ENCODE results near the gene TDRD15. TPM values are rescaled to one million over a fixed set of nuclear protein-coding genes. Genes with fewer than 3 reads are reported as not detected.

Gene TDRD15
- total and polyA plus RNA-seq, 2 of the 13 experiments (the other 11 are each of a cell fraction or from before 2014, with no cell fraction given): 0.12 to 0.29 TPM

DNA sequence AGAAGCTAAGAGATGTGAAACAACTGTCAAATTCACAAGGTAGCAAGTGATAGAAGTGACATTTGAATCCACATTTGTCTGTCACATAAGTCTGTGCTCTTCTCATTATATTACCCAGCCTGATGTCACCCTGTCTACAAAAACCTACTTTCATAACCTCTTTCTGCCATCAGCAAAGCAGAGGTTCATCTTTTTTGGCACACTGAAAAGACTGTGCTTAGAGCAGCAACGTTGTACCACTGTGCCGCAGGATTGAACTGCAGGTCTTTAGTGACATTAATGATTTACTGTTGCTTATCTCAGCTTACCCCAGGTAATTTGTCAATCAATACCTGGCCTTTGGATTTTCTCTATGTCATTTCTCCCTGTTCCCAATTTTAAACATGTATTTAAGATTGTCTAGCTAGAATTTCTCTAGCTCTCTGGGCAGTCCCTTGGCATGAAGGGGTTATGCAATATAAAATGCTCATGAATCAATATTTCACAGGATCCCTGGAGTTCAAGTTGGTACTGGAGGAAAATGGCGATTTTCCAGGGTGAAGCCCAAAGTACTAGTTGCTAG lies 31.4 kb upstream of the TDRD15 start (continued):
- 0 out of 2 replicates have a peak, but pooled peaks have one; percentile 38 for TF ChIP-seq MEIS2 (CRISPR knock-in tag; IDR thresholded peaks at IDR 0.05)
- TF ChIP-seq MEF2D (CRISPR knock-in tag; IDR thresholded peaks at IDR 0.05): no peak
- TF ChIP-seq, protein P1, sequence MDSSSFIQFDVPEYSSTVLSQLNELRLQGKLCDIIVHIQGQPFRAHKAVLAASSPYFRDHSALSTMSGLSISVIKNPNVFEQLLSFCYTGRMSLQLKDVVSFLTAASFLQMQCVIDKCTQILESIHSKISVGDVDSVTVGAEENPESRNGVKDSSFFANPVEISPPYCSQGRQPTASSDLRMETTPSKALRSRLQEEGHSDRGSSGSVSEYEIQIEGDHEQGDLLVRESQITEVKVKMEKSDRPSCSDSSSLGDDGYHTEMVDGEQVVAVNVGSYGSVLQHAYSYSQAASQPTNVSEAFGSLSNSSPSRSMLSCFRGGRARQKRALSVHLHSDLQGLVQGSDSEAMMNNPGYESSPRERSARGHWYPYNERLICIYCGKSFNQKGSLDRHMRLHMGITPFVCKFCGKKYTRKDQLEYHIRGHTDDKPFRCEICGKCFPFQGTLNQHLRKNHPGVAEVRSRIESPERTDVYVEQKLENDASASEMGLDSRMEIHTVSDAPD (CRISPR knock-in tag; IDR thresholded peaks at IDR 0.05): 0 out of 2 replicates have a peak, but pooled peaks have one; percentile 41
- TF ChIP-seq HNF4A (CRISPR knock-in tag; IDR thresholded peaks at IDR 0.05): peak; percentile 69
- TF ChIP-seq JUN (CRISPR knock-in tag; IDR thresholded peaks at IDR 0.05): 0 out of 2 replicates have a peak, but pooled peaks have one; percentile 18
- no peak for TF ChIP-seq NFRKB (IDR thresholded peaks at IDR 0.05)
- 0 out of 2 replicates have a peak, but pooled peaks have one; percentile 39 for TF ChIP-seq HMG20A (CRISPR knock-in tag; IDR thresholded peaks at IDR 0.05; ENCODE audit: borderline replicate concordance)
- peak; percentile 29; the same call in 1 of the 2 replicates for TF ChIP-seq DMAP1 (CRISPR knock-in tag; IDR thresholded peaks at IDR 0.05)
- TF ChIP-seq BCL6 (CRISPR knock-in tag; IDR thresholded peaks at IDR 0.05): 0 out of 2 replicates have a peak, but pooled peaks have one; percentile 39
- TF ChIP-seq NCOR1 (IDR thresholded peaks at IDR 0.05; ENCODE audit: borderline replicate concordance, low read length): peak; percentile 69; the same call in 1 of the 2 replicates
- TF ChIP-seq, protein P2, sequence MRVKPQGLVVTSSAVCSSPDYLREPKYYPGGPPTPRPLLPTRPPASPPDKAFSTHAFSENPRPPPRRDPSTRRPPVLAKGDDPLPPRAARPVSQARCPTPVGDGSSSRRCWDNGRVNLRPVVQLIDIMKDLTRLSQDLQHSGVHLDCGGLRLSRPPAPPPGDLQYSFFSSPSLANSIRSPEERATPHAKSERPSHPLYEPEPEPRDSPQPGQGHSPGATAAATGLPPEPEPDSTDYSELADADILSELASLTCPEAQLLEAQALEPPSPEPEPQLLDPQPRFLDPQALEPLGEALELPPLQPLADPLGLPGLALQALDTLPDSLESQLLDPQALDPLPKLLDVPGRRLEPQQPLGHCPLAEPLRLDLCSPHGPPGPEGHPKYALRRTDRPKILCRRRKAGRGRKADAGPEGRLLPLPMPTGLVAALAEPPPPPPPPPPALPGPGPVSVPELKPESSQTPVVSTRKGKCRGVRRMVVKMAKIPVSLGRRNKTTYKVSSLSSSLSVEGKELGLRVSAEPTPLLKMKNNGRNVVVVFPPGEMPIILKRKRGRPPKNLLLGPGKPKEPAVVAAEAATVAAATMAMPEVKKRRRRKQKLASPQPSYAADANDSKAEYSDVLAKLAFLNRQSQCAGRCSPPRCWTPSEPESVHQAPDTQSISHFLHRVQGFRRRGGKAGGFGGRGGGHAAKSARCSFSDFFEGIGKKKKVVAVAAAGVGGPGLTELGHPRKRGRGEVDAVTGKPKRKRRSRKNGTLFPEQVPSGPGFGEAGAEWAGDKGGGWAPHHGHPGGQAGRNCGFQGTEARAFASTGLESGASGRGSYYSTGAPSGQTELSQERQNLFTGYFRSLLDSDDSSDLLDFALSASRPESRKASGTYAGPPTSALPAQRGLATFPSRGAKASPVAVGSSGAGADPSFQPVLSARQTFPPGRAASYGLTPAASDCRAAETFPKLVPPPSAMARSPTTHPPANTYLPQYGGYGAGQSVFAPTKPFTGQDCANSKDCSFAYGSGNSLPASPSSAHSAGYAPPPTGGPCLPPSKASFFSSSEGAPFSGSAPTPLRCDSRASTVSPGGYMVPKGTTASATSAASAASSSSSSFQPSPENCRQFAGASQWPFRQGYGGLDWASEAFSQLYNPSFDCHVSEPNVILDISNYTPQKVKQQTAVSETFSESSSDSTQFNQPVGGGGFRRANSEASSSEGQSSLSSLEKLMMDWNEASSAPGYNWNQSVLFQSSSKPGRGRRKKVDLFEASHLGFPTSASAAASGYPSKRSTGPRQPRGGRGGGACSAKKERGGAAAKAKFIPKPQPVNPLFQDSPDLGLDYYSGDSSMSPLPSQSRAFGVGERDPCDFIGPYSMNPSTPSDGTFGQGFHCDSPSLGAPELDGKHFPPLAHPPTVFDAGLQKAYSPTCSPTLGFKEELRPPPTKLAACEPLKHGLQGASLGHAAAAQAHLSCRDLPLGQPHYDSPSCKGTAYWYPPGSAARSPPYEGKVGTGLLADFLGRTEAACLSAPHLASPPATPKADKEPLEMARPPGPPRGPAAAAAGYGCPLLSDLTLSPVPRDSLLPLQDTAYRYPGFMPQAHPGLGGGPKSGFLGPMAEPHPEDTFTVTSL (CRISPR knock-in tag; IDR thresholded peaks at IDR 0.05; ENCODE audit: borderline replicate concordance): peak; percentile 74; the same call in 1 of the 2 replicates
- TF ChIP-seq NCOA2 (CRISPR knock-in tag; IDR thresholded peaks at IDR 0.05): 0 out of 2 replicates have a peak, but pooled peaks have one; percentile 20
- TF ChIP-seq, protein P3, sequence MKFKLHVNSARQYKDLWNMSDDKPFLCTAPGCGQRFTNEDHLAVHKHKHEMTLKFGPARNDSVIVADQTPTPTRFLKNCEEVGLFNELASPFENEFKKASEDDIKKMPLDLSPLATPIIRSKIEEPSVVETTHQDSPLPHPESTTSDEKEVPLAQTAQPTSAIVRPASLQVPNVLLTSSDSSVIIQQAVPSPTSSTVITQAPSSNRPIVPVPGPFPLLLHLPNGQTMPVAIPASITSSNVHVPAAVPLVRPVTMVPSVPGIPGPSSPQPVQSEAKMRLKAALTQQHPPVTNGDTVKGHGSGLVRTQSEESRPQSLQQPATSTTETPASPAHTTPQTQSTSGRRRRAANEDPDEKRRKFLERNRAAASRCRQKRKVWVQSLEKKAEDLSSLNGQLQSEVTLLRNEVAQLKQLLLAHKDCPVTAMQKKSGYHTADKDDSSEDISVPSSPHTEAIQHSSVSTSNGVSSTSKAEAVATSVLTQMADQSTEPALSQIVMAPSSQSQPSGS (CRISPR knock-in tag; IDR thresholded peaks at IDR 0.05): 0 out of 2 replicates have a peak, but pooled peaks have one; percentile 18
- TF ChIP-seq, protein P4, sequence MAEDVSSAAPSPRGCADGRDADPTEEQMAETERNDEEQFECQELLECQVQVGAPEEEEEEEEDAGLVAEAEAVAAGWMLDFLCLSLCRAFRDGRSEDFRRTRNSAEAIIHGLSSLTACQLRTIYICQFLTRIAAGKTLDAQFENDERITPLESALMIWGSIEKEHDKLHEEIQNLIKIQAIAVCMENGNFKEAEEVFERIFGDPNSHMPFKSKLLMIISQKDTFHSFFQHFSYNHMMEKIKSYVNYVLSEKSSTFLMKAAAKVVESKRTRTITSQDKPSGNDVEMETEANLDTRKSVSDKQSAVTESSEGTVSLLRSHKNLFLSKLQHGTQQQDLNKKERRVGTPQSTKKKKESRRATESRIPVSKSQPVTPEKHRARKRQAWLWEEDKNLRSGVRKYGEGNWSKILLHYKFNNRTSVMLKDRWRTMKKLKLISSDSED (CRISPR knock-in tag; IDR thresholded peaks at IDR 0.05): no peak
- TF ChIP-seq HDAC1 (CRISPR knock-in tag; IDR thresholded peaks at IDR 0.05): peak; percentile 46
- TF ChIP-seq ZNF629 (CRISPR knock-in tag; conservative IDR thresholded peaks at IDR 0.05): no peak
- TF ChIP-seq, protein P5, sequence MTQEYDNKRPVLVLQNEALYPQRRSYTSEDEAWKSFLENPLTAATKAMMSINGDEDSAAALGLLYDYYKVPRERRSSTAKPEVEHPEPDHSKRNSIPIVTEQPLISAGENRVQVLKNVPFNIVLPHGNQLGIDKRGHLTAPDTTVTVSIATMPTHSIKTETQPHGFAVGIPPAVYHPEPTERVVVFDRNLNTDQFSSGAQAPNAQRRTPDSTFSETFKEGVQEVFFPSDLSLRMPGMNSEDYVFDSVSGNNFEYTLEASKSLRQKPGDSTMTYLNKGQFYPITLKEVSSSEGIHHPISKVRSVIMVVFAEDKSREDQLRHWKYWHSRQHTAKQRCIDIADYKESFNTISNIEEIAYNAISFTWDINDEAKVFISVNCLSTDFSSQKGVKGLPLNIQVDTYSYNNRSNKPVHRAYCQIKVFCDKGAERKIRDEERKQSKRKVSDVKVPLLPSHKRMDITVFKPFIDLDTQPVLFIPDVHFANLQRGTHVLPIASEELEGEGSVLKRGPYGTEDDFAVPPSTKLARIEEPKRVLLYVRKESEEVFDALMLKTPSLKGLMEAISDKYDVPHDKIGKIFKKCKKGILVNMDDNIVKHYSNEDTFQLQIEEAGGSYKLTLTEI (CRISPR knock-in tag; conservative IDR thresholded peaks at IDR 0.05): no peak
- TF ChIP-seq ATF1 (CRISPR knock-in tag; IDR thresholded peaks at IDR 0.05): peak; percentile 49; the same call in 1 of the 2 replicates
- TF ChIP-seq ZSCAN29 (CRISPR knock-in tag; conservative IDR thresholded peaks at IDR 0.05): peak; percentile 40; the same call in 1 of the 2 replicates

All from HepG2 (cell line).